Urinary bladder (tissue), 4 donors: ENCODE data around the gene ABHD16A. TPM values are rescaled to one million over a fixed set of nuclear protein-coding genes. Genes with fewer than 3 reads are reported as not detected.

Experiments
- DNase-seq: peaks from one replicate; pipeline ENCODE4 v3.0.0-alpha.2; 2015; ENCODE audit errors: extremely low spot score
- H3K27ac ChIP-seq: one replicate; pipeline ENCODE4 v1.5.1; 2013; ENCODE audit warnings: low read depth, mild to moderate bottlenecking, moderate library complexity
- H3K36me3 ChIP-seq: one replicate; pipeline ENCODE4 v1.6.1; 2013; ENCODE audit warnings: mild to moderate bottlenecking, moderate library complexity; ENCODE audit not compliant: insufficient read depth
- H3K4me1 ChIP-seq: one replicate; pipeline ENCODE4 v1.6.1; 2013; ENCODE audit warnings: mild to moderate bottlenecking, moderate library complexity; ENCODE audit not compliant: insufficient read depth
- H3K4me3 ChIP-seq: one replicate; pipeline ENCODE4 v1.5.1; 2013; ENCODE audit warnings: low read depth, low read length
- WGBS: extraction: QIAGEN DNeasy Blood & Tissue Kit; methylation state at CpG from one replicate; pipeline ENCODE4 v1.1.7; 2013; 5-methylcytosine and 5-hydroxymethylcytosine counted together
- polyA plus RNA-seq: library from polyadenylated mRNA; stranded (reverse); fragments of 200-250 nt; gene quantifications from one replicate; pipeline ENCODE4 v1.2.3, GENCODE V29; 2013
- total RNA-seq: library from RNA; depleted of rRNA; stranded (reverse); fragments of >200 nt; gene quantifications from one replicate; pipeline ENCODE4 v1.2.3, GENCODE V29; 2014
- donor health status: healthy with polysubstance abuse.
- donor health status: healthy.

The ABHD16A gene
- total and polyA plus RNA-seq, 2 donors = 42.6 to 56.4 TPM

- H3K27ac ChIP-seq = peak within 1 kb of the TSS; percentile 54
- no peaks in the 10 kb centered on the region for H3K4me1 ChIP-seq
- no peaks in the 10 kb centered on the region for H3K36me3 ChIP-seq
- 9% methylated on average over 17 of the region's 17 CpGs for whole genome bisulfite sequencing
- peak; percentile 73 for DNase-seq
- peak within 1 kb of the TSS; percentile 36 for H3K4me3 ChIP-seq
These were observed 22.6 kb downstream of the ABHD16A start, which contains the start of gene LY6G5C for GRCh38 chr6:31680226-31681134. Gene LY6G5C, minus strand, starts transcription at chr6:31681067. Its CDS starts 694 bp downstream, at chr6:31680373.

- Histone ChIP-seq H3K27ac (no peak overlapping the region), H3K4me3 (no peak overlapping the region), H3K36me3 (peaks cover 2% of the 10 kb centered on the region), H3K4me1 (no peaks in the 10 kb centered on the region)
- 72% methylated on average over 8 of the region's 8 CpGs for WGBS
- DNase-seq = no peak
These were observed 25.2 kb downstream of the ABHD16A start for GRCh38 chr6:31677955-31678354.

DNA sequence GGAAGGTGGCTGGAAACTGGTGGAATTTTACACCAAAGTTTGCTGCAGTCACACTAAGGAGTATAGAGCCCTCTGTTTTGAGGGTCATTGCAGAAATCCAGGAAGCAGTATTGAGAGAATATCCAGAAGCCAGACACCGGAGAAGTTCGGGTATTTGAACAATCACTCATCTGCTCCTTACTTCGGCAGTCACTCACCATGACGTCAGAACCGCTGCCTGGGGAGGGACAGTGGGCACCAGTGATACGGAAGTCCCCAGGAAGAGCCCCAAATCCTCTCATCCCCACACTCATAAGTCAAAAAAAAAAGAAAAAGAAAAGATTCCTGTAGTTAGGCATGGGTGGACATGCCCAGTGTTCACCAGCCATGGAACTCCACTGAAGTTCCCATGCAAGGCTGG lies 26.2 kb downstream of the ABHD16A start:
- WGBS = 72% methylated on average over 6 of the region's 6 CpGs
- H3K27ac ChIP-seq = no peak overlapping the region
- peaks cover 2% of the 10 kb centered on the region for H3K36me3 ChIP-seq
- no peak for DNase-seq
- H3K4me1 ChIP-seq = no peaks in the 10 kb centered on the region
- H3K4me3 ChIP-seq = no peak overlapping the region

GRCh38 chr6:31676322-31676903 lies 26.7 kb downstream of the ABHD16A start:
- DNase-seq = no peak
- peaks cover 2% of the 10 kb centered on the region for H3K36me3 ChIP-seq
- whole genome bisulfite sequencing = 85% methylated on average over 4 of the region's 4 CpGs
- no peaks in the 10 kb centered on the region for H3K4me1 ChIP-seq
- no peak overlapping the region for H3K4me3 ChIP-seq
- H3K27ac ChIP-seq = no peak overlapping the region

DNA sequence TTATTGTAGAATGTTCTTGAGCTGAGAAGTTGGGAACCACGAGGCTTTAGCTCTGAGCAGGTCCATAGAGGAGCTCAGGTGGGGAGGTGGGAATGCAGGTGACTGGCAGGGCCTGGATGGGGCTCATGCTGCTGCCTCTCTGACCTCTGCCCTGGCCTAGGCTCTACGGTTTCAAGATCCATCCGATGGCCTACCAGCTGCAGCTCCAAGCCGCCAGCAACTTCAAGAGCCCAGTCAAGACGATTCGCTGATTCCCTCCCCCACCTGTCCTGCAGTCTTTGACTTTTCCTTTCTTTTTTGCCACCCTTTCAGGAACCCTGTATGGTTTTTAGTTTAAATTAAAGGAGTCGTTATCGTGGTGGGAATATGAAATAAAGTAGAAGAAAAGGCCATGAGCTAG lies 33.4 kb downstream of the ABHD16A start, which contains the start of gene LY6G5B:
Gene LY6G5B (plus strand): TSS at position 301 of the 400 bp plus-strand sequence. CDS start 975 bp downstream, outside the sequence.
- H3K36me3 ChIP-seq = peaks cover 11% of the 10 kb centered on the region

GRCh38 chr6:31666337-31666965 lies 36.7 kb downstream of the ABHD16A start:
- Histone ChIP-seq H3K4me3 (peak overlapping the region; percentile 80), H3K4me1 (no peaks in the 10 kb centered on the region), H3K27ac (peak overlapping the region; percentile 87), H3K36me3 (peaks cover 8% of the 10 kb centered on the region)
- no peak for DNase-seq
- WGBS = 4% methylated on average over 15 of the region's 15 CpGs

More for the DNA sequence above, 33.4 kb downstream of the ABHD16A start, which contains the start of gene LY6G5B:
- H3K27ac ChIP-seq = no peak within 1 kb of the TSS
- DNase-seq = no peak
- no peaks in the 10 kb centered on the region for H3K4me1 ChIP-seq
- H3K4me3 ChIP-seq = no peak within 1 kb of the TSS
- WGBS = 92% methylated on average over 8 of the region's 8 CpGs

GRCh38 chr6:31665501-31666336 lies 37.4 kb downstream of the ABHD16A start, which contains the start of gene CSNK2B:
Gene CSNK2B, plus strand, starts transcription at chr6:31666080. Its CDS starts 752 bp downstream, at chr6:31666832.
- H3K4me1 ChIP-seq = no peaks in the 10 kb centered on the region
- H3K36me3 ChIP-seq = peaks cover 7% of the 10 kb centered on the region
- peak within 1 kb of the TSS; percentile 92 for H3K27ac ChIP-seq
- DNase-seq = peak; percentile 97
- WGBS = under 1% methylated on average over 63 of the region's 63 CpGs
- peak within 1 kb of the TSS; percentile 80 for H3K4me3 ChIP-seq

- H3K36me3 ChIP-seq = peaks cover 6% of the 10 kb centered on the region
- no peaks in the 10 kb centered on the region for H3K4me1 ChIP-seq
- peak within 1 kb of the TSS; percentile 80 for H3K4me3 ChIP-seq
- peak; percentile 92 for DNase-seq
- WGBS = under 1% methylated on average over 39 of the region's 39 CpGs
- peak within 1 kb of the TSS; percentile 92 for H3K27ac ChIP-seq
These were observed 38.2 kb downstream of the ABHD16A start, which contains the start of gene GPANK1 for GRCh38 chr6:31664790-31665500. Gene GPANK1, minus strand, starts transcription at chr6:31664997. Its CDS starts 519 bp downstream, at chr6:31664478.

GRCh38 chr6:31663961-31664789 lies 38.9 kb downstream of the ABHD16A start:
- WGBS = 10% methylated on average over 17 of the region's 17 CpGs
- peak overlapping the region; percentile 92 for H3K27ac ChIP-seq
- peaks cover 1% of the 10 kb centered on the region for H3K36me3 ChIP-seq
- peaks cover 3% of the 10 kb centered on the region for H3K4me1 ChIP-seq
- H3K4me3 ChIP-seq = peak overlapping the region; percentile 80
- DNase-seq = no peak

GRCh38 chr6:31663126-31663960 lies 39.8 kb downstream of the ABHD16A start:
- Histone ChIP-seq H3K4me3 (peak overlapping the region; percentile 80), H3K36me3 (no peaks in the 10 kb centered on the region), H3K4me1 (peaks cover 3% of the 10 kb centered on the region), H3K27ac (peak overlapping the region; percentile 49)
- WGBS = 56% methylated on average over 9 of the region's 9 CpGs
- DNase-seq = no peak

GRCh38 chr6:31662124-31662723 lies 40.9 kb downstream of the ABHD16A start:
- Histone ChIP-seq H3K36me3 (no peaks in the 10 kb centered on the region), H3K27ac (no peak overlapping the region), H3K4me3 (no peak overlapping the region), H3K4me1 (peaks cover 3% of the 10 kb centered on the region)
- WGBS = 90% methylated on average over 12 of the region's 12 CpGs
- DNase-seq = no peak
